HCT116 (cell line): ENCODE results near the gene ID3. TPM values are rescaled to one million over a fixed set of nuclear protein-coding genes. Genes with fewer than 3 reads are reported as not detected.

Experiments used
- ATAC-seq: fragments of 200-7000 bp; cut with Tn5 transposase; 2 replicates; pipeline ENCODE4 v1.9.1; 2020; ENCODE audit warnings: mild to moderate bottlenecking, moderate library complexity
- BruUV-seq: library from RNA; stranded (reverse); fragments of 400-500 nt; replicated peaks from 2 replicates; lab custom pipeline; 2021; lab: Mats Ljungman, UMichigan
- CTCF ChIA-PET: fragments of 300-600 bp; sonication (Branson Sonifier 250); formaldehyde crosslinking; loops from one replicate; lab custom pipeline; 2021; ENCODE audit warnings: antibody characterized with exemption; lab: Charles Lee
- POLR2A ChIA-PET: fragments of 300-600, 350-600 bp; sonication (Branson Sonifier 250); formaldehyde crosslinking; loops from one replicate; lab custom pipeline; 2021; ENCODE audit warnings: antibody characterized with exemption; lab: Charles Lee
- RAD21 ChIA-PET, 2 experiments: fragments of 300-600 bp; sonication (Branson Sonifier 250); formaldehyde crosslinking; loops; one replicate each; lab custom pipeline; 2023; ENCODE audit warnings: low total read pairs in 2 of 2; ENCODE audit not compliant: uncharacterized antibody in 2 of 2, unreplicated experiment in 2 of 2, low non-redundant PET in 1 of 2; lab: Charles Lee
- DNase-seq: peaks from one replicate; pipeline ENCODE4 v3.0.0-alpha.2; 2010; ENCODE audit warnings: low read depth, low spot score
- H2AFZ ChIP-seq: fragments of 200-600 bp; shearing (Covaris generic), sonication (generic); 2 replicates; pipeline ENCODE4 v1.6.1; 2017; ENCODE audit warnings: low read depth, mixed run types, mixed read lengths, antibody characterized with exemption, low read length; ENCODE audit not compliant: poor library complexity, severe bottlenecking
- H3K27ac ChIP-seq: 2 replicates; pipeline ENCODE4 v1.5.1; 2012; ENCODE audit warnings: low read depth, low read length
- H3K27me3 ChIP-seq: fragments of 200-600 bp; sonication (generic); 2 replicates; pipeline ENCODE4 v1.6.1; 2016; ENCODE audit warnings: mixed run types, low read length, mixed read lengths; ENCODE audit not compliant: insufficient read depth
- H3K36me3 ChIP-seq, 2 experiments: fragments of 200-500 bp in 1 of 2; fragments of 200-600 bp in 1 of 2; sonication (Bioruptor generic) in 1 of 2; sonication (generic) in 1 of 2; 2 replicates each; pipeline versions ENCODE4 v1.5.1 to v1.6.1; 2014 to 2016; ENCODE audit warnings: low read length in 2 of 2, inconsistent platforms in 1 of 2, mixed read lengths in 1 of 2, mixed run types in 1 of 2; ENCODE audit not compliant: insufficient read depth in 2 of 2, control insufficient read depth in 1 of 2
- H3K4me1 ChIP-seq, 2 experiments: fragments of 200-600 bp in 1 of 2; sonication (generic) in 1 of 2; 2 replicates each; pipeline versions ENCODE4 v1.5.1 to v1.6.1; 2012 to 2017; ENCODE audit warnings: low read length in 2 of 2, inconsistent platforms in 1 of 2, mild to moderate bottlenecking in 1 of 2, mixed read lengths in 1 of 2, mixed run types in 1 of 2, moderate library complexity in 1 of 2; ENCODE audit not compliant: insufficient read depth in 2 of 2, control insufficient read depth in 1 of 2
- H3K4me2 ChIP-seq: fragments of 200-600 bp; sonication (generic); 2 replicates; pipeline ENCODE4 v1.6.1; 2017; ENCODE audit warnings: mixed run types, low read length, mixed read lengths
- H3K4me3 ChIP-seq, 2 experiments: fragments of 200-600 bp in 1 of 2; sonication (generic) in 1 of 2; replicated peaks in 1 of 2; 2 replicates each; pipeline ENCODE4 v1.5.1; 2011 to 2016; ENCODE audit warnings: low read length in 2 of 2, control low read depth in 1 of 2, low read depth in 1 of 2, mild to moderate bottlenecking in 1 of 2, mixed read lengths in 1 of 2, mixed run types in 1 of 2
- H3K79me2 ChIP-seq: fragments of 200-600 bp; sonication (generic); 2 replicates; pipeline ENCODE4 v1.6.1; 2017; ENCODE audit warnings: mild to moderate bottlenecking, mixed run types, low read length, moderate library complexity, mixed read lengths; ENCODE audit not compliant: insufficient read depth
- H3K9ac ChIP-seq: fragments of 200-600 bp; sonication (generic); 2 replicates; pipeline ENCODE4 v1.6.1; 2016; ENCODE audit warnings: low read length, mixed read lengths
- H3K9me2 ChIP-seq: fragments of 200-600 bp; sonication (generic), shearing (Covaris generic); 2 replicates; pipeline ENCODE4 v1.6.1; 2017; ENCODE audit warnings: mixed run types, mild to moderate bottlenecking, moderate library complexity; ENCODE audit not compliant: insufficient read depth
- H3K9me3 ChIP-seq, 2 experiments: fragments of 200-500 bp in 1 of 2; fragments of 200-600 bp in 1 of 2; sonication (Bioruptor generic) in 1 of 2; sonication (generic) in 1 of 2; 2 replicates each; pipeline ENCODE4 v1.6.1; 2014 to 2017; ENCODE audit warnings: low read length in 2 of 2, mixed read lengths in 2 of 2, inconsistent platforms in 1 of 2, low read depth in 1 of 2, mild to moderate bottlenecking in 1 of 2, mixed run types in 1 of 2, moderate library complexity in 1 of 2; ENCODE audit not compliant: control insufficient read depth in 1 of 2, insufficient read depth in 1 of 2
- H4K20me1 ChIP-seq: fragments of 200-600 bp; sonication (generic), shearing (Covaris generic); 2 replicates; pipeline ENCODE4 v1.6.1; 2017; ENCODE audit warnings: mixed run types, mild to moderate bottlenecking, moderate library complexity; ENCODE audit not compliant: insufficient read depth
- ATF3 ChIP-seq: IDR thresholded peaks from 2 replicates; pipeline ENCODE4 v1.6.1; 2012
- CEBPB ChIP-seq: IDR thresholded peaks from 2 replicates; pipeline ENCODE4 v1.6.1; 2012; ENCODE audit warnings: low read depth
- EZH2 ChIP-seq: fragments of 200-600 bp; sonication (generic); IDR thresholded peaks from 2 replicates; pipeline ENCODE4 v1.6.1; 2017; ENCODE audit warnings: antibody characterized with exemption, mixed run types
- FOSL1 ChIP-seq: IDR thresholded peaks from 2 replicates; pipeline ENCODE4 v1.6.1; 2012; ENCODE audit warnings: low read depth
- JUND ChIP-seq: IDR thresholded peaks from 2 replicates; pipeline ENCODE4 v1.6.1; 2012
- MAX ChIP-seq: IDR thresholded peaks from 2 replicates; pipeline ENCODE4 v1.6.1; 2012
- SIN3A ChIP-seq: IDR thresholded peaks from 2 replicates; pipeline ENCODE4 v1.6.1; 2012; ENCODE audit warnings: low read depth
- SRF ChIP-seq: IDR thresholded peaks from 2 replicates; pipeline ENCODE4 v1.6.1; 2012; ENCODE audit warnings: low read depth
- TCF7L2 ChIP-seq: IDR thresholded peaks from 2 replicates; pipeline ENCODE4 v1.7.0; 2011; ENCODE audit warnings: borderline replicate concordance, inconsistent platforms; ENCODE audit not compliant: insufficient read depth, insufficient read length; ENCODE audit errors: extremely low read depth
- YY1 ChIP-seq: IDR thresholded peaks from 2 replicates; pipeline ENCODE4 v1.6.1; 2011; ENCODE audit warnings: low read length, low read depth, moderate library complexity, mild to moderate bottlenecking; ENCODE audit not compliant: insufficient replicate concordance; ENCODE audit errors: extremely low read depth
- ZBTB33 ChIP-seq: IDR thresholded peaks from 2 replicates; pipeline ENCODE4 v1.6.1; 2011; ENCODE audit warnings: mild to moderate bottlenecking, low read length, moderate library complexity; ENCODE audit not compliant: insufficient replicate concordance; ENCODE audit errors: extremely low read depth
- ZFX ChIP-seq: fragments of 450-650 bp; IDR thresholded peaks from 2 replicates; pipeline ENCODE4 v1.6.1; 2017
- ZNF274 ChIP-seq: fragments of 200-500 bp; sonication (Bioruptor generic); IDR thresholded peaks from 2 replicates; pipeline ENCODE4 v1.6.1; 2014; ENCODE audit warnings: mild to moderate bottlenecking, low read depth, low read length, inconsistent platforms
- intact Hi-C: fragments of 100-400 bp; cut with micrococcal nuclease; formaldehyde crosslinking; loops from 2 replicates; pipeline ENCODE4 v1.10.0; 2022
- total RNA-seq: library from RNA; stranded (reverse); gene quantifications from one replicate; pipeline ENCODE4 v1.2.1, GENCODE V29; 2021; ENCODE audit not compliant: unreplicated experiment

Gene ID3
- total RNA-seq, 1 experiment from 2014 or later: 183 TPM

GRCh38 chr1:23570001-23570691 lies 10.8 kb upstream of the ID3 start:
- Histone ChIP-seq H3K27me3 (no peaks in the 10 kb centered on the region), H3K9me2 (no peaks in the 10 kb centered on the region), H3K79me2 (no peaks in the 10 kb centered on the region), H3K9ac (no peak overlapping the region), H3K36me3 (no peaks in the 10 kb centered on the region), H3K9me3 (no peaks in the 10 kb centered on the region), H3K4me2 (no peak overlapping the region), H3K4me3 (no peak overlapping the region), H2AFZ (no peak overlapping the region), H3K27ac (no peak overlapping the region), H4K20me1 (no peaks in the 10 kb centered on the region), H3K4me1 (peaks cover 0 to 22% of the 10 kb centered on the region in 2 experiments; a peak in 1 of 4 replicates)
- DNase-seq (no peak), ATAC-seq (no peak)
- ChIA-PET CTCF (no interaction called here), POLR2A (no interaction called here), RAD21 (no interaction called here)
- TF ChIP-seq EZH2 (no peak), CEBPB (no peak), ZFX (no peak), SIN3A (no peak), YY1 (no peak)
- no TSS peak for BruUV-seq
- intact Hi-C loops: no loop called here

- Histone ChIP-seq H3K9me2 (no peaks in the 10 kb centered on the region), H3K9ac (no peak overlapping the region), H3K27me3 (no peaks in the 10 kb centered on the region), H3K4me3 (no peak overlapping the region), H3K79me2 (no peaks in the 10 kb centered on the region), H3K9me3 (no peaks in the 10 kb centered on the region), H3K27ac (no peak overlapping the region), H3K36me3 (no peaks in the 10 kb centered on the region), H2AFZ (no peak overlapping the region), H4K20me1 (no peaks in the 10 kb centered on the region), H3K4me1 (peaks cover 12 to 27% of the 10 kb centered on the region in 2 experiments), H3K4me2 (no peak overlapping the region)
- ChIA-PET RAD21 (no interaction called here), POLR2A (no interaction called here), CTCF (interaction anchor here (0.9 kb wide), 1 partner anchor 66 kb away, joined by 3 read pairs; no protein-coding TSS in a partner anchor)
- no TSS peak for BruUV-seq
- intact Hi-C loops: no loop called here
- DNase-seq: no peak
- no peak for ATAC-seq
- TF ChIP-seq JUND (no peak), MAX (no peak), ATF3 (no peak), FOSL1 (no peak), SIN3A (no peak), TCF7L2 (no peak), SRF (no peak), ZBTB33 (no peak), EZH2 (no peak), YY1 (no peak), ZNF274 (no peak)
These were observed 9.5 kb upstream of the ID3 start for GRCh38 chr1:23568608-23569383.
